Breast epithelium (tissue), 3 donors: ENCODE results near the gene POLA2.

Experiments used
- POLR2A ChIP-seq: fragments of 450-650 bp; IDR thresholded peaks from one replicate; pipeline ENCODE4 v1.6.1; 2016; ENCODE audit warnings: antibody characterized with exemption, mild to moderate bottlenecking, moderate library complexity
- POLR2AphosphoS5 ChIP-seq, 3 donors: sonication (generic); formaldehyde crosslinking; IDR thresholded peaks; one replicate each; pipeline ENCODE4 v1.6.1; 2017; ENCODE audit warnings: antibody characterized with exemption in 3 of 3
- TF ChIP-seq, protein P1 (sequence below), 3 donors: fragments of 450-650 bp; IDR thresholded peaks; one replicate each; pipeline ENCODE4 v1.5.1; 2016 to 2017; ENCODE audit warnings: antibody characterized with exemption in 3 of 3, mild to moderate bottlenecking in 3 of 3, moderate library complexity in 3 of 3

DNA sequence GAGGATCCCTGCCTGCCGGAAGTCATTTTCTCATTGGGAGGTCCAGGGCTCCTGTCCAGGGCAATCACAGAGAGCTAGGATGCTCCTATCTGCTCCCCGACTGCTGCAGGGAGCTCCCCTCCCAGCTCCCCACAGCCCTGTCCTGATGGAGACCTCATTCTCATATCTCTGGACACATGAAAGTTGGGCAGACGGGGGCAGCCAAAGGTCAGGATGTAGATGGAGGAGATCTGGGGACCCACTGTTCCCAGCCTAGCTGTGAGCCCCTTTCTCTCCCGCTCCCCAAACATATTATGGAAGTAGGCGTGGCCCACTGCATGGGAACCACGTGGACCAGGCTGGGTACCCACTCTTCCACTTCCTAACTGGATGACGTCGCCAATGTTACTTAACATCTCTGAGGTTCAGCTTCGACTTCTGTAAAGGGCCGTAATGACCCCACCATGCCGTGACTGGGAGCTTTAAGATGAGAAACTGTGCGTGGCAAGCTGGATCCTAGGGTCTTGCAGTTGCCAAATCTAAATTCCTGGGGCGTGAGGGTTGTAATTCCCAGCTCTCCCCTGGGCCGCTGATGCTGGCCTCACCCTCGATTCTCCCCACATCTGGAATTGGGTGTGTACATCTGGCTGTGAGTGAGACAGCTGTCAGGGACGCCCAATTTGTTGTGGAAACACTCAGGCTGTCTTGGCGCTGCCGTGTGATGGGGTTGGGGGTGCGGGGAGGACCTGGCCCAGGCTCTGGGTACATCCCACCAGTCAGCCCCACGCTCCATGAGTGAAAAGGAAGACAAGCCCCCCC lies 54.7 kb downstream of the POLA2 start:
- TF ChIP-seq, protein P1, sequence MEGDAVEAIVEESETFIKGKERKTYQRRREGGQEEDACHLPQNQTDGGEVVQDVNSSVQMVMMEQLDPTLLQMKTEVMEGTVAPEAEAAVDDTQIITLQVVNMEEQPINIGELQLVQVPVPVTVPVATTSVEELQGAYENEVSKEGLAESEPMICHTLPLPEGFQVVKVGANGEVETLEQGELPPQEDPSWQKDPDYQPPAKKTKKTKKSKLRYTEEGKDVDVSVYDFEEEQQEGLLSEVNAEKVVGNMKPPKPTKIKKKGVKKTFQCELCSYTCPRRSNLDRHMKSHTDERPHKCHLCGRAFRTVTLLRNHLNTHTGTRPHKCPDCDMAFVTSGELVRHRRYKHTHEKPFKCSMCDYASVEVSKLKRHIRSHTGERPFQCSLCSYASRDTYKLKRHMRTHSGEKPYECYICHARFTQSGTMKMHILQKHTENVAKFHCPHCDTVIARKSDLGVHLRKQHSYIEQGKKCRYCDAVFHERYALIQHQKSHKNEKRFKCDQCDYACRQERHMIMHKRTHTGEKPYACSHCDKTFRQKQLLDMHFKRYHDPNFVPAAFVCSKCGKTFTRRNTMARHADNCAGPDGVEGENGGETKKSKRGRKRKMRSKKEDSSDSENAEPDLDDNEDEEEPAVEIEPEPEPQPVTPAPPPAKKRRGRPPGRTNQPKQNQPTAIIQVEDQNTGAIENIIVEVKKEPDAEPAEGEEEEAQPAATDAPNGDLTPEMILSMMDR (IDR thresholded peaks at IDR 0.05) = no peak
- TF ChIP-seq POLR2AphosphoS5 (IDR thresholded peaks at IDR 0.05) = peak in 1 of 3 donors; percentile 28
- TF ChIP-seq POLR2A = no peak
